PC-9 (cell line): ENCODE results near the gene FGF4. TPM values are rescaled to one million over a fixed set of nuclear protein-coding genes. Genes with fewer than 3 reads are reported as not detected.
A peak's percentile ranks its signal among the peaks of the same experiment; 100 is the strongest.

ENCODE experiments used
- BruUV-seq: library from RNA; stranded (reverse); fragments of 400-500 nt; replicated peaks from 2 replicates; lab custom pipeline; 2021; lab: Mats Ljungman, UMichigan
- CTCF ChIA-PET: fragments of 300-600 bp; sonication (Branson Sonifier 250); formaldehyde crosslinking; loops from one replicate; lab custom pipeline; 2022; ENCODE audit warnings: antibody characterized with exemption; lab: Charles Lee
- POLR2A ChIA-PET: fragments of 300-600 bp; sonication (Branson Sonifier 250); formaldehyde crosslinking; loops from one replicate; lab custom pipeline; 2022; ENCODE audit warnings: antibody characterized with exemption; ENCODE audit not compliant: unreplicated experiment; lab: Charles Lee
- DNase-seq, 2 experiments: peaks; one replicate each; pipeline versions ENCODE4 v3.0.0 to v3.0.0-alpha.2; 2015 to 2022; ENCODE audit warnings: mixed read lengths in 1 of 2
- H2AFZ ChIP-seq: fragments of 200-600 bp; sonication (generic); 2 replicates; pipeline ENCODE4 v1.8.1; 2017; ENCODE audit warnings: antibody characterized with exemption
- H3F3A ChIP-seq: fragments of 200-600 bp; sonication (generic); 2 replicates; pipeline ENCODE4 v1.8.1; 2017; ENCODE audit warnings: antibody characterized with exemption, mild to moderate bottlenecking, low read depth; ENCODE audit not compliant: insufficient read depth
- H3K27ac ChIP-seq: fragments of 200-600 bp; sonication (generic); 2 replicates; pipeline ENCODE4 v1.6.1; 2016; ENCODE audit warnings: mixed run types
- H3K27me3 ChIP-seq: fragments of 200-600 bp; sonication (generic); 2 replicates; pipeline ENCODE4 v1.6.1; 2016; ENCODE audit warnings: low read depth, mixed run types; ENCODE audit not compliant: insufficient read depth
- H3K36me3 ChIP-seq: fragments of 200-600 bp; sonication (generic); 2 replicates; pipeline ENCODE4 v1.6.1; 2016; ENCODE audit warnings: low read depth, mixed run types
- H3K4me1 ChIP-seq: fragments of 200-600 bp; sonication (generic); replicated peaks from 2 replicates; pipeline ENCODE4 v1.6.1; 2016; ENCODE audit warnings: mixed run types; ENCODE audit not compliant: insufficient read depth
- H3K4me2 ChIP-seq: fragments of 200-600 bp; sonication (generic); 2 replicates; pipeline ENCODE4 v1.6.1; 2017; ENCODE audit warnings: mixed run types
- H3K4me3 ChIP-seq: fragments of 200-600 bp; sonication (generic); 2 replicates; pipeline ENCODE4 v1.6.1; 2016; ENCODE audit warnings: mixed run types
- H3K79me2 ChIP-seq: fragments of 200-600 bp; sonication (generic); 2 replicates; pipeline ENCODE4 v1.6.1; 2017; ENCODE audit warnings: low read depth, mixed run types
- H3K9me2 ChIP-seq: fragments of 200-600 bp; sonication (generic); 2 replicates; pipeline ENCODE4 v1.8.1; 2017; ENCODE audit warnings: mild to moderate bottlenecking; ENCODE audit not compliant: insufficient read depth
- H3K9me3 ChIP-seq: fragments of 200-600 bp; sonication (generic); 2 replicates; pipeline ENCODE4 v1.8.1; 2016; ENCODE audit warnings: low read depth; ENCODE audit not compliant: insufficient read depth
- H4K20me1 ChIP-seq: fragments of 200-600 bp; sonication (generic); 2 replicates; pipeline ENCODE4 v1.8.1; 2017; ENCODE audit not compliant: insufficient read depth
- EZH2 ChIP-seq: fragments of 200-600 bp; sonication (generic); IDR thresholded peaks from 2 replicates; pipeline ENCODE4 v1.8.0; 2017; ENCODE audit warnings: antibody characterized with exemption, low read depth
- intact Hi-C: fragments of 100-400 bp; cut with micrococcal nuclease; formaldehyde crosslinking; loops from one replicate; pipeline ENCODE4 v1.10.0; 2022; ENCODE audit not compliant: unreplicated experiment
- total RNA-seq: library from RNA; stranded (reverse); gene quantifications from 2 replicates; pipeline ENCODE4 v1.2.3, GENCODE V29; 2021
- TF ChIP-seq, protein P1 (sequence below): fragments of 200-600 bp; sonication (generic); conservative IDR thresholded peaks from 2 replicates; pipeline ENCODE4 v1.6.1; 2017; ENCODE audit warnings: mixed run types, antibody characterized with exemption, mild to moderate bottlenecking, moderate library complexity

The FGF4 gene
- total RNA-seq, 1 experiment from 2014 or later: not detected

DNA sequence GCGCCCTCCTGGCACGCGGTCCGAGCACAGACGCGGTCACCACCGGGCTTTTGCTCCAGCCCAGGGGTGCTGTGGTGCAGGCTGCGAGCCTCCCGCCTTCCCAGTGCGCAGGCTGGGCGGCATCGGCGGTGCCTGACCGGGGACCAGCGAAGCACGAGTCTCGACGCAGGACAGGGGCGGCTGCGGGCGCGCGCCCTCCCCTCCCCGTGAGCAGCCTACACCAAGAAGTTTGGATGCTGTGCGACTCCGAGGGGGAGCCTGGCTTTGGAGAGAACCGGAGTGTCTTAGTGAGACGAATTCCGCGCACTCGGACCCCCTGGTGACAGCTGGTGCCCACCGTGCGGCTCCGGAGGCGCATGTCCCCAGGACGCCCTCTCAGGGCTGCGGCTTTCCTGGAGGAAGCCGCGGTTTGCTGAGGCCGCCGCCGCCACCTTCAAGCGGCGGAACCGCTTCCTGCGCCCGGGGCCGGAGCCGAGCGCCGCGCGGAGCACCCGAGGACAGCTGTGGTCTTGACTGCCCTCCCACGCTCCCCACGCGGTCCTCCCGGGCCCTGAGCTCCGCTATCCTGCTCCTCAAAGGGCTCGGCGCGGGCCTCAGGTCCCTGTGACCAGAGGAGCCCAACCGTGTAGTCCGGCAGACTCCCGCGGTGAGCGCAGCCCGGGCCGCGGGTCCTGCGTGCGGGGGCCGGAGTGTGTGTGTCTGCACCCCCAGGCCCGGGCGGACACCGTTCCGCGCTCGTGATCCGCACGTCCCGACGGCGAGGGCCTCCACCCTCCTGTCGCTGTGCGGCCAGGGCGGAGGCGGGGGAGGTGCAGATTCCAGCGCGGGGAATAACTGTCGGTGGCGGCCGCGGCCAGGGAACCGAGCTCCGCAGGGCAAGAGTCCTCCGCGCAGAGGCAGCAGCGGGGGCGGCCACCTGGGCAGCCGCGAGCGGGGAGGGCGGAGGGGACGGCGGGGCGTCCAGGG is 42.4 kb upstream of the FGF4 start:
- ChIA-PET CTCF (no interaction called here), POLR2A (interaction anchor here (0.6 kb wide), 1 partner anchor 387 kb away, joined by 3 read pairs; no protein-coding TSS in a partner anchor)
- intact Hi-C loops: no loop called here
- TF ChIP-seq EZH2: peak; percentile 89
- TF ChIP-seq, protein P1, sequence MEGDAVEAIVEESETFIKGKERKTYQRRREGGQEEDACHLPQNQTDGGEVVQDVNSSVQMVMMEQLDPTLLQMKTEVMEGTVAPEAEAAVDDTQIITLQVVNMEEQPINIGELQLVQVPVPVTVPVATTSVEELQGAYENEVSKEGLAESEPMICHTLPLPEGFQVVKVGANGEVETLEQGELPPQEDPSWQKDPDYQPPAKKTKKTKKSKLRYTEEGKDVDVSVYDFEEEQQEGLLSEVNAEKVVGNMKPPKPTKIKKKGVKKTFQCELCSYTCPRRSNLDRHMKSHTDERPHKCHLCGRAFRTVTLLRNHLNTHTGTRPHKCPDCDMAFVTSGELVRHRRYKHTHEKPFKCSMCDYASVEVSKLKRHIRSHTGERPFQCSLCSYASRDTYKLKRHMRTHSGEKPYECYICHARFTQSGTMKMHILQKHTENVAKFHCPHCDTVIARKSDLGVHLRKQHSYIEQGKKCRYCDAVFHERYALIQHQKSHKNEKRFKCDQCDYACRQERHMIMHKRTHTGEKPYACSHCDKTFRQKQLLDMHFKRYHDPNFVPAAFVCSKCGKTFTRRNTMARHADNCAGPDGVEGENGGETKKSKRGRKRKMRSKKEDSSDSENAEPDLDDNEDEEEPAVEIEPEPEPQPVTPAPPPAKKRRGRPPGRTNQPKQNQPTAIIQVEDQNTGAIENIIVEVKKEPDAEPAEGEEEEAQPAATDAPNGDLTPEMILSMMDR: no peak
- Histone ChIP-seq H2AFZ (peak overlapping the region; percentile 88), H3K79me2 (no peaks in the 10 kb centered on the region), H3K27ac (no peak overlapping the region), H3K4me2 (peak overlapping the region; percentile 99), H3K9me2 (no peaks in the 10 kb centered on the region), H4K20me1 (no peaks in the 10 kb centered on the region), H3K9me3 (no peaks in the 10 kb centered on the region), H3K4me3 (peak overlapping the region; percentile 66), H3F3A (peaks cover 25% of the 10 kb centered on the region; the same call in 1 of the 2 replicates), H3K4me1 (peaks cover 8% of the 10 kb centered on the region; the same call in 1 of the 2 replicates), H3K27me3 (peaks cover 45% of the 10 kb centered on the region), H3K36me3 (no peaks in the 10 kb centered on the region)
- no TSS peak for BruUV-seq
- DNase-seq: peak in 1 of 2 experiments; percentile 38

DNA sequence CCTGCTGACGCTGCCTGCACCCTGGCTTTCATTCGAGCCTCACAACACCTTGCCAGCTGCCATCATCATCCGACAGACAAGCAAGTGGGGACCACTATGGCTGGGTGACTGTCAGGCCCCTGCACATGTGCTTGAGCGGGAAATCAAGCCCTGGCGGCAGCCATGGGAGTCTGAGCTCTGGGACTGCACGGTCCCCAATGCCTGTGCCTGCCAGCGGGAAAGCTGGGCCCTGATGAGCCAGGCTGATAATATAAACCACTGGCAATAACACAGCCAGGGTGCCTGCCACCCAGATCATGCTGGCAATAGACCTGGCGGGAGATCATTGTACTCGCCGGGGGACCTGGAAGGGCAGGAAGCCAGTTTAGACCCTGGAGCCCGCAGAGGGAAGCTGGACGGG is 41.5 kb upstream of the FGF4 start:
- no peaks in the 10 kb centered on the region for H3K9me2 ChIP-seq
- no TSS peak for BruUV-seq
- H3K79me2 ChIP-seq: no peaks in the 10 kb centered on the region
- ChIA-PET POLR2A (no interaction called here), CTCF (no interaction called here)
- peaks cover 45% of the 10 kb centered on the region for H3K27me3 ChIP-seq
- no peak for DNase-seq
- H3K4me2 ChIP-seq: no peak overlapping the region
- peaks cover 23% of the 10 kb centered on the region; the same call in 1 of the 2 replicates for H3F3A ChIP-seq
- intact Hi-C loops: no loop called here
- TF ChIP-seq, protein P1: no peak
- TF ChIP-seq EZH2: no peak
- no peaks in the 10 kb centered on the region for H3K36me3 ChIP-seq
- no peak overlapping the region for H2AFZ ChIP-seq
- H3K4me1 ChIP-seq: peaks cover 12% of the 10 kb centered on the region; the same call in 1 of the 2 replicates
- no peak overlapping the region for H3K27ac ChIP-seq
- H4K20me1 ChIP-seq: no peaks in the 10 kb centered on the region
- H3K4me3 ChIP-seq: no peak overlapping the region
- no peaks in the 10 kb centered on the region for H3K9me3 ChIP-seq

DNA sequence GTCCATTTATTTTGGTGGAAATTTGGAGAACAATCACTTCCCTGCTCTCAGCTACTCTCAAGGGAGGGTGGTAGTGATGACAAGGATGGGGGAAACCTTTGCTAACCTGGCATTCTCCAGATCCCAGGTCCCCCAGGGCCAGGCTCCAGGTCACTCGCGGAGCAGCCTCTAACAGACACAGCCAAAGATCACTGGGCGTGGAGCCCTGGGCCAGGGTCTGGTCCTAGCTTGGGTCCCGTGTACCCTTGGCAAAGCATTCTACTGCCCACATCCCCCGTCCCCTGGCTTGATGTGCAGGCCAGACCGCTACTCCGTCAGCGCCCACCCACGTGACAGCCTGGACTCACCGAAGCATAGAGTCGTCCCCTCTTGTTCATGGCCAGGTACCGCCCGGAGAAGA is 40.8 kb upstream of the FGF4 start:
- intact Hi-C loops: no loop called here
- POLR2A ChIA-PET: interaction anchor here (0.6 kb wide), 1 partner anchor 355 kb away, joined by 5 read pairs; no protein-coding TSS in a partner anchor
- TF ChIP-seq, protein P1: no peak
- TF ChIP-seq EZH2: no peak
- Histone ChIP-seq H3K27ac (no peak overlapping the region), H3K9me2 (no peaks in the 10 kb centered on the region), H3K79me2 (no peaks in the 10 kb centered on the region), H3K9me3 (no peaks in the 10 kb centered on the region), H2AFZ (no peak overlapping the region), H3K4me1 (peaks cover 18% of the 10 kb centered on the region; the same call in 1 of the 2 replicates), H3K4me2 (no peak overlapping the region), H3K36me3 (no peaks in the 10 kb centered on the region), H3K4me3 (no peak overlapping the region), H4K20me1 (no peaks in the 10 kb centered on the region), H3K27me3 (peaks cover 45% of the 10 kb centered on the region), H3F3A (peaks cover 16% of the 10 kb centered on the region; the same call in 1 of the 2 replicates)
- CTCF ChIA-PET: interaction anchor here (0.6 kb wide), 1 partner anchor 15 kb away, joined by 15 read pairs; no protein-coding TSS in a partner anchor
- no peak for DNase-seq
- BruUV-seq: no TSS peak
